ENCODE data around the gene PIGZ. TPM values are rescaled to one million over a fixed set of nuclear protein-coding genes. Genes with fewer than 3 reads are reported as not detected.

Gene PIGZ
- total RNA-seq, 4 donors from 2014 or later: 143 to 541 (median 233) TPM

DNA sequence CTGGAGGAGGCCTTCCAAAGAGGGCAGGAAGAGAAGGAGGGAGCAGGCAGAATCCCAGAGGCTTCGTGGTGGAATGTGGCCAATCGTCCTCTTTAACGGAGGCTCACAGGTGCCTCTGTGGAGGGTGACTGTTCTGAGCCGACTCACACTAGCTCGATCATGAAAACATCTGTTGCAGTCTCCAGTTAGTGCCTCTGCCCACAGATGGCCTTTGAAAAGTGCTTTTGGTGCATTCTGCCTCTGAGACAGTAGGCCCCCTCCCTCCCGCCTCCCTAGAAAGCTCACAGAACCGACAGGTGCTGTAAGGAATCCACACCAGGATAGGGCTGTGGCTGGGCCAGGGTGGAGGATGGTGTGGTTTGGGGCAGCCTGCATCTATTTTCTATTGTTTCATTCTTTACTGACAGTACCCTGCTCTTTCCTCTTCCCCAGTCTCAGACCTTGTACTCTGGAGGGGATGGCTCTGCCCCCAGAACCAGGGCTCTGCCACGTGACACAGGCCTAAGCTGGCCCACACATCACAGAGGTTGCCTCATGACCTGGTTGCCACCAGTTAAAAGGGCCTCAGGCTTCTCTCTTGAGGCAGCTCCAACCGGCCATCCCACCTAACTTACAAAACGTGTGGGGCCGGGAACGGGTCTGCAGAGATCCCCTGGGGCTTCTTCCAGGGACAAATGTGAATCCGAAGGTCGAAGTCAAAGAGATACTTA is 27.2 kb upstream of the PIGZ start:
- Histone ChIP-seq H3K27ac (no peak overlapping the region), H3K36me3 (no peaks in the 10 kb centered on the region), H3K4me1 (no peaks in the 10 kb centered on the region), H3K9me3 (no peaks in the 10 kb centered on the region), H3K4me3 (no peak overlapping the region), H3K27me3 (no peaks in the 10 kb centered on the region)
- WGBS, 2 donors (ENCODE audit: low coverage in 1 of 2): 85% methylated on average over 14 of the region's 14 CpGs; no CpG with 5 or more reads in 1 of the 2 donors
- in situ Hi-C loops (cut with MboI; ENCODE audit: low pct_ligation_motif_present in 1 of 4, low pct_unique_long_range_greater_than_20kb in 1 of 4, low sequenced_read_pairs in 3 of 4): loop anchor here in 2 of 4 donors (25.0 kb wide), 1 partner anchor 192 kb away; no protein-coding TSS in a partner anchor
- no peak for TF ChIP-seq POLR2A (IDR thresholded peaks at IDR 0.05)
- no peak for TF ChIP-seq EP300 (IDR thresholded peaks at IDR 0.05; ENCODE audit: low read depth)
- TF ChIP-seq, protein P1, sequence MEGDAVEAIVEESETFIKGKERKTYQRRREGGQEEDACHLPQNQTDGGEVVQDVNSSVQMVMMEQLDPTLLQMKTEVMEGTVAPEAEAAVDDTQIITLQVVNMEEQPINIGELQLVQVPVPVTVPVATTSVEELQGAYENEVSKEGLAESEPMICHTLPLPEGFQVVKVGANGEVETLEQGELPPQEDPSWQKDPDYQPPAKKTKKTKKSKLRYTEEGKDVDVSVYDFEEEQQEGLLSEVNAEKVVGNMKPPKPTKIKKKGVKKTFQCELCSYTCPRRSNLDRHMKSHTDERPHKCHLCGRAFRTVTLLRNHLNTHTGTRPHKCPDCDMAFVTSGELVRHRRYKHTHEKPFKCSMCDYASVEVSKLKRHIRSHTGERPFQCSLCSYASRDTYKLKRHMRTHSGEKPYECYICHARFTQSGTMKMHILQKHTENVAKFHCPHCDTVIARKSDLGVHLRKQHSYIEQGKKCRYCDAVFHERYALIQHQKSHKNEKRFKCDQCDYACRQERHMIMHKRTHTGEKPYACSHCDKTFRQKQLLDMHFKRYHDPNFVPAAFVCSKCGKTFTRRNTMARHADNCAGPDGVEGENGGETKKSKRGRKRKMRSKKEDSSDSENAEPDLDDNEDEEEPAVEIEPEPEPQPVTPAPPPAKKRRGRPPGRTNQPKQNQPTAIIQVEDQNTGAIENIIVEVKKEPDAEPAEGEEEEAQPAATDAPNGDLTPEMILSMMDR (IDR thresholded peaks at IDR 0.05): no peak
- no peak for TF ChIP-seq POLR2AphosphoS5 (IDR thresholded peaks at IDR 0.05)
- no peak for DNase-seq
- intact Hi-C loops (cut with DNase I; ENCODE audit: low total_unique reads): loop anchor here (10.0 kb wide), 1 partner anchor 189 kb away; no protein-coding TSS in a partner anchor

DNA sequence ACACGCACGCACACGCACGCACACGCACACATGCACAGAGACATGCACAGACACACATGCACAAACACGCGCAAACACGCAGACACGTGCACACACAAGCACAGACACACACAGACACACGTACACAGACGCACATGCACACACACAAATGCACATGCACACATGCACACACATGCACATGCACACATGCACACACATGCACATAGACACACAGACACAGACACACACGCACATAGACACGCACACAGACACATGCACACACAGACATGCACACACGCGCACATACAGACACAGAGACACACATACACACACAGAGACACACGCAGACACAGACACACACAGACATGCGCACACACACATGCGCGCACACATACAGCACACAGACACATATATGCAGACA is 26.4 kb upstream of the PIGZ start:
- WGBS, 2 donors (ENCODE audit: low coverage in 1 of 2): 95 to 100% methylated on average over 1 to 19 of the region's 19 CpGs
- Histone ChIP-seq H3K36me3 (no peaks in the 10 kb centered on the region), H3K27me3 (no peaks in the 10 kb centered on the region), H3K9me3 (no peaks in the 10 kb centered on the region), H3K4me3 (no peak overlapping the region), H3K27ac (no peak overlapping the region), H3K4me1 (no peaks in the 10 kb centered on the region)
- in situ Hi-C loops (cut with MboI; ENCODE audit: low pct_ligation_motif_present in 1 of 4, low pct_unique_long_range_greater_than_20kb in 1 of 4, low sequenced_read_pairs in 3 of 4): loop anchor here in 2 of 4 donors (25.0 kb wide), 1 partner anchor 192 kb away; no protein-coding TSS in a partner anchor
- no peak for TF ChIP-seq POLR2AphosphoS5 (IDR thresholded peaks at IDR 0.05)
- TF ChIP-seq, protein P1 (IDR thresholded peaks at IDR 0.05): no peak
- no peak for TF ChIP-seq POLR2A (IDR thresholded peaks at IDR 0.05)
- TF ChIP-seq EP300 (IDR thresholded peaks at IDR 0.05; ENCODE audit: low read depth): no peak
- intact Hi-C loops (cut with DNase I; ENCODE audit: low total_unique reads): loop anchor here (10.0 kb wide), 1 partner anchor 190 kb away; no protein-coding TSS in a partner anchor
- DNase-seq: no peak

DNA sequence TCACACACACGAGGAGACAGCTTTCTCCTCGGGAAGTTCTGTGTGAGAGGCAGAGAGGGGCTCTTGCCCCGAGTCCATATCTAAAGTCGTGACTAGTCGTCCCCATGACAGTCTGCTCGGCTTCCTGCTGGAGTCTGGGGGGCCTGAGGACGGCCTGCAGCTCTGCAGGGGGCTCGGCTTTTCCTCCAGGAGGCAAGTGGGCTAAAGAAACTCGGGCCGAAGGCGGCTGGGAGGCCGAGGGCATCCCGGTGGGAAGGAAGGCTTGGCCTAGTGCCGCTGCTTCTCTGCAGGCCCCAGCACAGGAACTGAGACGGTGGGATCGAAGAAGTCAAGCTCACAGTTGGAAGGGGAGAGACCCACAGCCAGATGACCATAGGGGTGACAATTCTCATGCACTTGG is 25.4 kb upstream of the PIGZ start:
- no peaks in the 10 kb centered on the region for H3K36me3 ChIP-seq
- no peak overlapping the region for H3K4me3 ChIP-seq
- no peak overlapping the region for H3K27ac ChIP-seq
- intact Hi-C loops (cut with DNase I; ENCODE audit: low total_unique reads): loop anchor here (10.0 kb wide), 1 partner anchor 191 kb away; no protein-coding TSS in a partner anchor
- DNase-seq: no peak
- H3K9me3 ChIP-seq: no peaks in the 10 kb centered on the region
- H3K27me3 ChIP-seq: no peaks in the 10 kb centered on the region
- WGBS, 2 donors (ENCODE audit: low coverage in 1 of 2): 82% methylated on average over 16 of the region's 16 CpGs; no CpG with 5 or more reads in 1 of the 2 donors
- in situ Hi-C loops (cut with MboI; ENCODE audit: low pct_ligation_motif_present in 1 of 4, low pct_unique_long_range_greater_than_20kb in 1 of 4, low sequenced_read_pairs in 3 of 4): loop anchor here in 2 of 4 donors (25.0 kb wide), 1 partner anchor 193 kb away; no protein-coding TSS in a partner anchor
- peaks cover 0 to 2% (median under 1%) of the 10 kb centered on the region in 4 donors for H3K4me1 ChIP-seq
- TF ChIP-seq, protein P1 (IDR thresholded peaks at IDR 0.05): no peak
- no peak for TF ChIP-seq POLR2AphosphoS5 (IDR thresholded peaks at IDR 0.05)
- TF ChIP-seq POLR2A (IDR thresholded peaks at IDR 0.05): no peak
- no peak for TF ChIP-seq EP300 (IDR thresholded peaks at IDR 0.05; ENCODE audit: low read depth)

DNA sequence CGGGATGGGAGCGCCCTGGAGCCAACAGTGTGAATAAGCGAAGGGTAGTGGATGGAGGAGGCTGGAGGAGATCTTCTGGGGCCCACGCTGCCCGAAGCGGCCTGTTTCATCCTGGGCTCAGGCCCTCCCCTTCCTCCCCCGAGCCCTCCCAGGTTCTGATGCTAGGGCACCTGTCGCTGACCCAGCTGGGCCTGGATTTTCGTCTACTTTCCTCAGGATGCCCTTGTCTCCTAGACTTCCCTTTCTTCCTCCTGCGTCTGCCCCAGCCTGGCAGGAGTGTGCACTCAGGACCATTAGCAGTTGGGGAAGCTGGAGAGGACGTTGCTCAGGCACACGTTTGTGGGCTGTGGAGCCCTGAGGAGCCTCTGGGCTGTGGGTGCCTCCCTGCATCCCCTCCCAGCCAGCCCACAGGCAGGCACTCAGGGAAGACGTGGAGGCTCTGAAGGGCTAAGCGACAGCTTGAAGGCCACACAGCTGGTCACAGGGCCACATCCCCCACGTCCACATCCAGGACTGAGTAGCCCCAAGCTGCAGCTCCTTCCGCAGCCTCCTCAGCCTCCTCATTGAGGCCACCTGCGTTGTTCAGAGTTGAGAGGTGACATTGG is 23.9 kb upstream of the PIGZ start:
- H3K9me3 ChIP-seq: no peaks in the 10 kb centered on the region
- 78% methylated on average over 17 of the region's 17 CpGs; no CpG with 5 or more reads in 1 of the 2 donors for WGBS, 2 donors (ENCODE audit: low coverage in 1 of 2)
- no peaks in the 10 kb centered on the region for H3K36me3 ChIP-seq
- intact Hi-C loops (cut with DNase I; ENCODE audit: low total_unique reads) (loop anchor here (10.0 kb wide), 1 partner anchor 192 kb away; no protein-coding TSS in a partner anchor), in situ Hi-C loops (cut with MboI; ENCODE audit: low pct_ligation_motif_present in 1 of 4, low pct_unique_long_range_greater_than_20kb in 1 of 4, low sequenced_read_pairs in 3 of 4) (loop anchor here in 2 of 4 donors (25.0 kb wide), 1 partner anchor 195 kb away; no protein-coding TSS in a partner anchor)
- no peak for DNase-seq
- H3K4me1 ChIP-seq: peaks cover 0 to 11% (median 9%) of the 10 kb centered on the region in 4 donors
- H3K27ac ChIP-seq: no peak overlapping the region
- TF ChIP-seq, protein P1 (IDR thresholded peaks at IDR 0.05): no peak
- TF ChIP-seq EP300 (IDR thresholded peaks at IDR 0.05; ENCODE audit: low read depth): no peak
- no peak for TF ChIP-seq POLR2A (IDR thresholded peaks at IDR 0.05)
- no peak for TF ChIP-seq POLR2AphosphoS5 (IDR thresholded peaks at IDR 0.05)
- H3K4me3 ChIP-seq: no peak overlapping the region
- H3K27me3 ChIP-seq: no peaks in the 10 kb centered on the region
